ENCODE data around the gene MYOD1.

DNA sequence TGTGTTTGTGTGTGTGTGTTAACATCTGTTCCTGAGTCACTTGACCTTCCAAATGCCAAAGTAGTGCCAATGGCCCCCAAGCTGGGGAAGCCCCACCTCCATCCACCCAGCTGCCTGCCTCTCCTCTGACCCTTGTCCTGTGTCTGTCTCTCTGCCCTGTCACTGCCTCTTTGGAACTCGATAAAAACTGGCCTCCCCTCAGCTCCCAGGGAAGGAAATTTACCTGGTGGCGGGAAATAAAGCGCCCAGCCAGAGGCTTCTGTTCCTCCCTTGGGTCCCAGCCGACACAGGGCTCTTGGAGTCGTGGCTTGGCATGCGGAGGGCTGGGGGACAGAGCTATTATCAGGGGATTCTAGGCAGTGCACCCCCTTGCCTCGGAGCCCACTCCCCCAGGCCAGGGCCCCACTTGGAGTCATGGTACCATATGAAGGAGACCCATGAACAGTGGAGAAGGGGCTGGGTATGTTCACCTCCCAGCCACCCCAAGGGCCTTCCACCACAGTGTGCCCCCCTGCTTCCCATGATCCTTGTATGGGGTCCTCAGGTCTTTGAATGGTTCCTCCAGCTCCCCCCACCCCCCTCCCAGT is 21.4 kb downstream of the MYOD1 start:
- TF ChIP-seq, protein P1, sequence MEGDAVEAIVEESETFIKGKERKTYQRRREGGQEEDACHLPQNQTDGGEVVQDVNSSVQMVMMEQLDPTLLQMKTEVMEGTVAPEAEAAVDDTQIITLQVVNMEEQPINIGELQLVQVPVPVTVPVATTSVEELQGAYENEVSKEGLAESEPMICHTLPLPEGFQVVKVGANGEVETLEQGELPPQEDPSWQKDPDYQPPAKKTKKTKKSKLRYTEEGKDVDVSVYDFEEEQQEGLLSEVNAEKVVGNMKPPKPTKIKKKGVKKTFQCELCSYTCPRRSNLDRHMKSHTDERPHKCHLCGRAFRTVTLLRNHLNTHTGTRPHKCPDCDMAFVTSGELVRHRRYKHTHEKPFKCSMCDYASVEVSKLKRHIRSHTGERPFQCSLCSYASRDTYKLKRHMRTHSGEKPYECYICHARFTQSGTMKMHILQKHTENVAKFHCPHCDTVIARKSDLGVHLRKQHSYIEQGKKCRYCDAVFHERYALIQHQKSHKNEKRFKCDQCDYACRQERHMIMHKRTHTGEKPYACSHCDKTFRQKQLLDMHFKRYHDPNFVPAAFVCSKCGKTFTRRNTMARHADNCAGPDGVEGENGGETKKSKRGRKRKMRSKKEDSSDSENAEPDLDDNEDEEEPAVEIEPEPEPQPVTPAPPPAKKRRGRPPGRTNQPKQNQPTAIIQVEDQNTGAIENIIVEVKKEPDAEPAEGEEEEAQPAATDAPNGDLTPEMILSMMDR (IDR thresholded peaks at IDR 0.05; ENCODE audit: insufficient read depth, low read length): no peak
- TF ChIP-seq, protein P2, sequence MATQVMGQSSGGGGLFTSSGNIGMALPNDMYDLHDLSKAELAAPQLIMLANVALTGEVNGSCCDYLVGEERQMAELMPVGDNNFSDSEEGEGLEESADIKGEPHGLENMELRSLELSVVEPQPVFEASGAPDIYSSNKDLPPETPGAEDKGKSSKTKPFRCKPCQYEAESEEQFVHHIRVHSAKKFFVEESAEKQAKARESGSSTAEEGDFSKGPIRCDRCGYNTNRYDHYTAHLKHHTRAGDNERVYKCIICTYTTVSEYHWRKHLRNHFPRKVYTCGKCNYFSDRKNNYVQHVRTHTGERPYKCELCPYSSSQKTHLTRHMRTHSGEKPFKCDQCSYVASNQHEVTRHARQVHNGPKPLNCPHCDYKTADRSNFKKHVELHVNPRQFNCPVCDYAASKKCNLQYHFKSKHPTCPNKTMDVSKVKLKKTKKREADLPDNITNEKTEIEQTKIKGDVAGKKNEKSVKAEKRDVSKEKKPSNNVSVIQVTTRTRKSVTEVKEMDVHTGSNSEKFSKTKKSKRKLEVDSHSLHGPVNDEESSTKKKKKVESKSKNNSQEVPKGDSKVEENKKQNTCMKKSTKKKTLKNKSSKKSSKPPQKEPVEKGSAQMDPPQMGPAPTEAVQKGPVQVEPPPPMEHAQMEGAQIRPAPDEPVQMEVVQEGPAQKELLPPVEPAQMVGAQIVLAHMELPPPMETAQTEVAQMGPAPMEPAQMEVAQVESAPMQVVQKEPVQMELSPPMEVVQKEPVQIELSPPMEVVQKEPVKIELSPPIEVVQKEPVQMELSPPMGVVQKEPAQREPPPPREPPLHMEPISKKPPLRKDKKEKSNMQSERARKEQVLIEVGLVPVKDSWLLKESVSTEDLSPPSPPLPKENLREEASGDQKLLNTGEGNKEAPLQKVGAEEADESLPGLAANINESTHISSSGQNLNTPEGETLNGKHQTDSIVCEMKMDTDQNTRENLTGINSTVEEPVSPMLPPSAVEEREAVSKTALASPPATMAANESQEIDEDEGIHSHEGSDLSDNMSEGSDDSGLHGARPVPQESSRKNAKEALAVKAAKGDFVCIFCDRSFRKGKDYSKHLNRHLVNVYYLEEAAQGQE (IDR thresholded peaks at IDR 0.05; ENCODE audit: insufficient replicate concordance, low read depth): no peak
- no peak for TF ChIP-seq POLR2AphosphoS5 (IDR thresholded peaks at IDR 0.05; ENCODE audit: low read depth)
